Endodermal cell (in vitro differentiated cells): ENCODE results near the gene TEX9. TPM values are rescaled to one million over a fixed set of nuclear protein-coding genes. Genes with fewer than 3 reads are reported as not detected.
"Not testable (repeated sequence)": the region's sequence is repeated elsewhere in the genome, so short reads cannot be mapped to it uniquely, and the experiment has no call there.

Experiments
- DNase-seq: peaks from one replicate; pipeline ENCODE4 v3.0.0-alpha.2; 2017
- H3K27ac ChIP-seq: 2 replicates; pipeline ENCODE4 v1.5.1; 2013; ENCODE audit warnings: mild to moderate bottlenecking, low read depth, low read length, moderate library complexity
- H3K27me3 ChIP-seq: 2 replicates; pipeline ENCODE4 v1.6.1; 2013; ENCODE audit warnings: mild to moderate bottlenecking, low read length, moderate library complexity; ENCODE audit not compliant: insufficient read depth, control insufficient read depth, poor library complexity, severe bottlenecking
- H3K36me3 ChIP-seq: 2 replicates; pipeline ENCODE4 v1.7.0; 2013; ENCODE audit warnings: mild to moderate bottlenecking, low read length, moderate library complexity; ENCODE audit not compliant: control insufficient read depth, insufficient read depth
- H3K4me1 ChIP-seq: one replicate; pipeline ENCODE4 v1.7.0; 2013; ENCODE audit warnings: low read length; ENCODE audit not compliant: control insufficient read depth, insufficient read depth
- H3K4me3 ChIP-seq: 2 replicates; pipeline ENCODE4 v1.5.1; 2013; ENCODE audit warnings: mild to moderate bottlenecking, low read length, moderate library complexity
- H3K9ac ChIP-seq: 2 replicates; pipeline ENCODE4 v1.6.1; 2013; ENCODE audit warnings: mild to moderate bottlenecking, low read length, moderate library complexity; ENCODE audit not compliant: poor library complexity, severe bottlenecking; ENCODE audit errors: extremely low read depth
- H3K9me3 ChIP-seq: 2 replicates; pipeline ENCODE4 v1.6.1; 2013; ENCODE audit warnings: mild to moderate bottlenecking, low read length, moderate library complexity; ENCODE audit not compliant: control insufficient read depth
- H3K27ac Mint-ChIP-seq: 2 replicates; pipeline ENCODE4 v1.8.0; 2020; ENCODE audit warnings: mixed read lengths
- H3K27me3 Mint-ChIP-seq: 2 replicates; pipeline ENCODE4 v1.8.0; 2021; ENCODE audit warnings: mild to moderate bottlenecking, mixed read lengths; ENCODE audit not compliant: insufficient read depth
- H3K36me3 Mint-ChIP-seq: 2 replicates; pipeline ENCODE4 v1.8.0; 2020; ENCODE audit warnings: low read depth, mixed read lengths
- H3K4me1 Mint-ChIP-seq: 2 replicates; pipeline ENCODE4 v1.8.0; 2020; ENCODE audit warnings: mixed read lengths
- H3K4me3 Mint-ChIP-seq: 2 replicates; pipeline ENCODE4 v1.8.0; 2020; ENCODE audit warnings: mild to moderate bottlenecking, moderate library complexity, mixed read lengths
- H3K9me3 Mint-ChIP-seq: 2 replicates; pipeline ENCODE4 v1.8.0; 2020; ENCODE audit warnings: mild to moderate bottlenecking, mixed read lengths
- CTCF ChIP-seq: fragments of 200-600 bp; sonication (generic); conservative IDR thresholded peaks from 2 replicates; pipeline ENCODE4 v1.5.0; 2021; ENCODE audit warnings: antibody characterized with exemption, mild to moderate bottlenecking
- WGBS, 2 experiments: methylation state at CpG; one replicate each; pipeline versions ENCODE4 v1.1.5 to v1.1.7; 2013; ENCODE audit warnings: missing lambda C conversion rate in 2 of 2, mixed read lengths in 1 of 2; ENCODE audit not compliant: insufficient coverage in 1 of 2, insufficient read length in 1 of 2; 5-methylcytosine and 5-hydroxymethylcytosine counted together
- total RNA-seq, 2 donors: library from RNA; stranded (reverse); fragmentation: NEBNext Ultra II Directional in 1 of 2; extraction: Animal tissue kit (Norgen Biotek cat#: 25700) in 1 of 2; gene quantifications; 2 replicates in 1 of 2; 3 replicates in 1 of 2; pipeline ENCODE4 v1.2.1, GENCODE V29; 2021

Gene TEX9
- total RNA-seq, 2 donors from 2014 or later, result 8.7 to 10.2 TPM

GRCh38 chr15:56393277-56393676, 28.1 kb downstream of the TEX9 start:
- H3K9me3 ChIP-seq, result no peaks in the 10 kb centered on the region
- no peak overlapping the region for H3K27ac ChIP-seq
- Mint-ChIP-seq H3K4me3 (no peak overlapping the region), H3K9me3 (peaks cover 15% of the 10 kb centered on the region), H3K4me1 (peaks cover 5% of the 10 kb centered on the region), H3K27ac (no peak overlapping the region), H3K27me3 (no peaks in the 10 kb centered on the region), H3K36me3 (peaks cover 18% of the 10 kb centered on the region)
- no peak overlapping the region for H3K4me3 ChIP-seq
- no peaks in the 10 kb centered on the region for H3K36me3 ChIP-seq
- WGBS, 2 experiments, result 100% methylated on average over 1 of the region's 1 CpG; no CpG with 5 or more reads in 1 of the 2 experiments
- H3K4me1 ChIP-seq, result no peaks in the 10 kb centered on the region
- DNase-seq, result no peak
- no peak for TF ChIP-seq CTCF
- no peak overlapping the region for H3K9ac ChIP-seq
- no peaks in the 10 kb centered on the region for H3K27me3 ChIP-seq

- DNase-seq, result no peak
- no peak for TF ChIP-seq CTCF
- Mint-ChIP-seq H3K9me3 (peaks cover 22% of the 10 kb centered on the region), H3K4me1 (peaks cover 5% of the 10 kb centered on the region), H3K4me3 (no peak overlapping the region), H3K36me3 (peaks cover 21% of the 10 kb centered on the region), H3K27me3 (no peaks in the 10 kb centered on the region), H3K27ac (no peak overlapping the region)
- no peak overlapping the region for H3K27ac ChIP-seq
- no peaks in the 10 kb centered on the region for H3K4me1 ChIP-seq
- no peak overlapping the region for H3K9ac ChIP-seq
- no peaks in the 10 kb centered on the region for H3K27me3 ChIP-seq
- H3K9me3 ChIP-seq, result no peaks in the 10 kb centered on the region
- H3K36me3 ChIP-seq, result no peaks in the 10 kb centered on the region
- H3K4me3 ChIP-seq, result no peak overlapping the region
- WGBS, 2 experiments, result no CpG with 5 or more reads among the region's 1 CpG
Measured at GRCh38 chr15:56394909-56395308, 29.7 kb downstream of the TEX9 start.

- H3K27ac ChIP-seq, H3K27ac Mint-ChIP-seq, H3K27me3 ChIP-seq, H3K9me3 ChIP-seq, H3K9ac ChIP-seq, H3K4me3 Mint-ChIP-seq, H3K4me3 ChIP-seq, H3K27me3 Mint-ChIP-seq, H3K36me3 ChIP-seq, H3K4me1 ChIP-seq, DNase-seq, H3K4me1 Mint-ChIP-seq: not testable (repeated sequence)
- Mint-ChIP-seq H3K9me3 (peaks cover 42% of the 10 kb centered on the region), H3K36me3 (peaks cover 27% of the 10 kb centered on the region)
- WGBS, 2 experiments, result 91% methylated on average over 3 of the region's 3 CpGs; no CpG with 5 or more reads in 1 of the 2 experiments
Measured at GRCh38 chr15:56397325-56397724, 32.1 kb downstream of the TEX9 start.

GRCh38 chr15:56399209-56399608, 34.0 kb downstream of the TEX9 start:
- WGBS, 2 experiments, result 89 to 95% methylated on average over 5 to 11 of the region's 11 CpGs
- H3K4me3 ChIP-seq, H3K9ac ChIP-seq, DNase-seq, H3K27ac ChIP-seq, H3K4me1 ChIP-seq, H3K36me3 ChIP-seq, H3K27me3 ChIP-seq, H3K4me3 Mint-ChIP-seq, H3K27ac Mint-ChIP-seq, H3K27me3 Mint-ChIP-seq, H3K4me1 Mint-ChIP-seq, H3K9me3 ChIP-seq: not testable (repeated sequence)
- Mint-ChIP-seq H3K9me3 (peaks cover 60% of the 10 kb centered on the region), H3K36me3 (peaks cover 27% of the 10 kb centered on the region)
